C4-2B (cell line): ENCODE measurements around the gene CTNNA2.

Source experiments
- H3K27ac ChIP-seq: fragments of 450-650 bp; 2 replicates; pipeline ENCODE4 v1.5.1; 2017
- CTCF ChIP-seq: fragments of 450-650 bp; conservative IDR thresholded peaks from 2 replicates; pipeline ENCODE4 v1.5.1; 2017; ENCODE audit warnings: mild to moderate bottlenecking
- ZFX ChIP-seq: fragments of 450-650 bp; IDR thresholded peaks from 2 replicates; pipeline ENCODE4 v1.6.1; 2017

CTNNA2 gene

GRCh38 chr2:80169811-80170594 is 657.2 kb downstream of the CTNNA2 start:
- no peak for TF ChIP-seq ZFX
- TF ChIP-seq CTCF = no peak
- no peak overlapping the region for H3K27ac ChIP-seq

- no peak overlapping the region for H3K27ac ChIP-seq
- TF ChIP-seq ZFX (no peak), CTCF (no peak)
Measured at GRCh38 chr2:80185091-80185490, 672.2 kb downstream of the CTNNA2 start.

- TF ChIP-seq CTCF (no peak), ZFX (no peak)
- H3K27ac ChIP-seq = no peak overlapping the region
Measured at GRCh38 chr2:80186262-80186661, 673.4 kb downstream of the CTNNA2 start.

- no peak overlapping the region for H3K27ac ChIP-seq
- TF ChIP-seq CTCF (no peak), ZFX (no peak)
Measured at GRCh38 chr2:80187156-80187555, 674.3 kb downstream of the CTNNA2 start.

- H3K27ac ChIP-seq = no peak overlapping the region
- TF ChIP-seq CTCF (no peak), ZFX (no peak)
Measured at GRCh38 chr2:80190166-80190565, 677.3 kb downstream of the CTNNA2 start.

GRCh38 chr2:80193566-80193965 is 680.7 kb downstream of the CTNNA2 start:
- TF ChIP-seq CTCF = no peak
- TF ChIP-seq ZFX = no peak
- H3K27ac ChIP-seq = no peak overlapping the region

GRCh38 chr2:80195034-80195433 is 682.2 kb downstream of the CTNNA2 start:
- TF ChIP-seq ZFX (no peak), CTCF (no peak)
- H3K27ac ChIP-seq = no peak overlapping the region
